T-helper 17 cell (primary cell): Measurements from ENCODE around the gene CPNE5. TPM values are rescaled to one million over a fixed set of nuclear protein-coding genes. Genes with fewer than 3 reads are reported as not detected.
A peak's percentile ranks its signal among the peaks of the same experiment; 100 is the strongest.
"Not testable (repeated sequence)": the region's sequence is repeated elsewhere in the genome, so short reads cannot be mapped to it uniquely, and the experiment has no call there.

Experiments used
- ATAC-seq: fragments of 150-1000 bp; cut with Tn5 transposase; 2 replicates; pipeline ENCODE4 v1.10.0; 2021; ENCODE audit warnings: mild to moderate bottlenecking, moderate library complexity
- DNase-seq, 3 donors: peaks; one replicate each; pipeline versions ENCODE4 v3.0.0 to v3.0.0-alpha.2; 2020 to 2021
- H3K9me3 ChIP-seq: one replicate; pipeline ENCODE4 v1.7.0; 2013; ENCODE audit warnings: low read length, mild to moderate bottlenecking; ENCODE audit not compliant: control insufficient read depth, poor library complexity, severe bottlenecking
- H3K27ac Mint-ChIP-seq: one replicate; pipeline ENCODE4 v1.8.0; 2022; ENCODE audit warnings: mild to moderate bottlenecking, moderate library complexity, mixed read lengths
- H3K27me3 Mint-ChIP-seq: one replicate; pipeline ENCODE4 v1.8.0; 2022; ENCODE audit warnings: mixed read lengths
- H3K36me3 Mint-ChIP-seq: one replicate; pipeline ENCODE4 v1.8.0; 2022; ENCODE audit warnings: low read depth, mixed read lengths
- H3K4me1 Mint-ChIP-seq: one replicate; pipeline ENCODE4 v1.8.0; 2022; ENCODE audit warnings: mild to moderate bottlenecking, mixed read lengths
- H3K4me3 Mint-ChIP-seq: one replicate; pipeline ENCODE4 v1.8.0; 2022; ENCODE audit warnings: mild to moderate bottlenecking, moderate library complexity, mixed read lengths
- total RNA-seq, 4 donors: library from RNA in 2 of 4; stranded (reverse) in 2 of 4; gene quantifications; one replicate each; pipeline ENCODE4 v1.2.3 and lab custom pipeline; 2022 to 2026

Gene CPNE5
- total RNA-seq, 2 donors from 2014 or later: 5.5 to 16.0 TPM

DNA sequence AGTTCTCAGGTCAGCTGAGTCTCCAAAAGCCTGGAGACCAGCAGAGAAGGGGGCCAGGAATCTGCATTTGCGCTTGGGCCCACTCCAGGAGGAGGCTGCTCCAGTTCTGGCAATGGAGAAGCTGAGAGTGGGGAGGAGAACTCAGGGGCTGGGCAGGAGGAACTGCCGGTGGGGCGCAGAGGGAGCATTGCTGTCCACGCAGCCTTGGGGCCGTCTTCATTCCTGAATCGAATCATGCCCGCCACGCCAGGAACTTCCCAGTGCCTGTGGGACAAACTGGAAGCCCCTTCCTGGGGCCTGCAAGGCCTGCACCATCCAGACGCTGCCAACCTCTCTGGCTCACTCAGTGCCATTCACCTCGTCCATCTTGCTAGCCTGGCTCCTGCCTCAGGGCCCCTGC is 124.7 kb downstream of the CPNE5 start:
- peaks cover 6% of the 10 kb centered on the region for H3K4me1 Mint-ChIP-seq
- no peaks in the 10 kb centered on the region for H3K9me3 ChIP-seq
- no peak overlapping the region for H3K27ac Mint-ChIP-seq
- H3K27me3 Mint-ChIP-seq: no peaks in the 10 kb centered on the region
- ATAC-seq (no peak), DNase-seq (no peak)
- H3K4me3 Mint-ChIP-seq: no peak overlapping the region
- H3K36me3 Mint-ChIP-seq: no peaks in the 10 kb centered on the region

DNA sequence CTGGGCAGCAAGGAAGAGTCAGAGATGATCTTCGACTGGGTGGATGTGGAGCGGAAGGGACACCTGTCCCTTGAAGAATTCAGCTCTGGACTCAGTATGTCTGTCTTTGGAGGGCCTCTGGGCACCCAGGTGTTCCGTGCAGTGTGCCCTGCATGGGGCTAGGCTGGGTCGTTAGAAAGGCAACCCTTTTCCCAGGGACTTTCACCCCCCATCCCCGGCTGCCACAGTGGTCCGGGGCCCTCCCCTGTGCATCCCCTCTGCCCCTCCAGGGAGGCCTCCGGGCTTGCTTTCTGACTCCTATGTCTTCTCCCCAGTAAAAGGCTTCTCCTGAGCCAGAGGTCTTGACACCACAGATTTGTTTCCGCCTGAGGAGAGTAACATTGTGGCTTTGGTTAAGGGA is 125.4 kb downstream of the CPNE5 start:
- H3K9me3 ChIP-seq: no peaks in the 10 kb centered on the region
- H3K27ac Mint-ChIP-seq: no peak overlapping the region
- H3K36me3 Mint-ChIP-seq: no peaks in the 10 kb centered on the region
- H3K27me3 Mint-ChIP-seq: no peaks in the 10 kb centered on the region
- H3K4me3 Mint-ChIP-seq: no peak overlapping the region
- peaks cover 3% of the 10 kb centered on the region for H3K4me1 Mint-ChIP-seq
- no peak for DNase-seq
- no peak for ATAC-seq

DNA sequence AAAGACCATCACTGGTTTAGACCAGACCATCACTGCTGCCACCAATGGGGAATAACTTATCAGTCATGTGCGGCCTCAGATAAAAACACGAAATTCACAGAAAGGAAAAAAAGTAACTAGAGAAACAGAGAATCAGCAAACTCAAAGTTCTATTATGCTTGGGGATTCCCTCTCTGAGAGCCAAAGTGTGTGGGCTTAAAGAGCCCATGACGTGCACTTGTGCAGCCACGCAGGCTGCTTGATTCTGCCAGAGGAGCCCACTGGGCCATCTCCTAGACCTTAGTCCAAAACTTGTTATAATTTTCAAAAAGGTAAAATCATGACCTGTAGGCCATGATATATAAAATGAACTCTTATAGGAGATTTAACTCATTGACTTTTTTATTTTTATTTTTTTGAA is 126.4 kb downstream of the CPNE5 start:
- Mint-ChIP-seq H3K4me3 (no peak overlapping the region), H3K27me3 (no peaks in the 10 kb centered on the region), H3K27ac (no peak overlapping the region), H3K4me1 (peaks cover 3% of the 10 kb centered on the region), H3K36me3 (no peaks in the 10 kb centered on the region)
- no peaks in the 10 kb centered on the region for H3K9me3 ChIP-seq
- no peak for ATAC-seq
- no peak for DNase-seq

DNA sequence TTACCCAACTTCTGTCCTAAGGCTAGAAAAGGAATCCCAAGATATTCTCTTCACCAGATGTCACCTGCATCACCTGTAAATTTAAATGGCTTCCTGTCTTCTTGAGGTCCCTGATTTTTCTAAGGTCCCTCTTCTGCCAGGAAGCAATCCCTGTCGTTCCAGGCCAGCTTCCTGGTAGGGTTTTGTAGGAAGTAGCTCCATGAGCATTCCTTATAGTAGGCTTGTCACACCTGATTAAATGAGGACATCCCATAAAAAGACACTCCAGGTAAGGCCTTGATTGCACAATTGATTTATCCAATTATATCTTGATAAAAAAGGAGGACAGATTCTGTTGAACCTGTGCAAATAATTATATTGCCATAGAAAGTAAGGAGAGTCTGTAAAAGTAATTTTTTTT is 132.9 kb downstream of the CPNE5 start:
- peaks cover 14% of the 10 kb centered on the region for H3K27me3 Mint-ChIP-seq
- DNase-seq (no peak), ATAC-seq (no peak)
- H3K36me3 Mint-ChIP-seq: no peaks in the 10 kb centered on the region
- H3K4me3 Mint-ChIP-seq: no peak overlapping the region
- H3K27ac Mint-ChIP-seq: no peak overlapping the region
- no peaks in the 10 kb centered on the region for H3K9me3 ChIP-seq
- peaks cover 5% of the 10 kb centered on the region for H3K4me1 Mint-ChIP-seq

DNA sequence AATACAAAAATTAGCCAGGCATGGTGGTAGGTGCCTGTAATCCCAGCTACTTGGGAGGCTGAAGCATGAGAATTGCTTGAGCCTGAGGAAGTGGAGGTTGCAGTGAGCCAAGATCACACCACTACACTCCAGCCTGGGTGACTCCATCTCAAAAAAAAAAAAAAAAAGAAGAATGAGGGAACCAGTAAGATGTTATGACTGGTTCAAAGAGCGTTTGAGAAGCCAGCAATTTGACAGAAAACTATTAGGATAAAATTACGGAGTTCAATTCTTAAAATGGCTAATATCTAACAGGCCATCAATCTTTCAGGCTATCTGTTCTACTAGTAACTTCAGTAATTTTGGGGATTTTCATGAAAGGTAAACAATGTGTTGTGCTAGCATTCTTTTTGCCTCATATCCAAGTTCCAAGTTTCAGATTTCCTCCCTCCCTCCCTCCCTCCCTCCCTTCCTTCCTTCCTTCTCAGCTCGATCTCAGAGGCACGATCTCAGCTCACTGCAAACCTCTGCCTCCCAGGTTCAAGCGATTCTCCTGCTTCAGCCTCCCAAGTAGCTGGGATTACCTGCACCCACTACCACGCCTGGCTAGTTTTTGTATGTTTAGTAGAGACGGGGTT is 134.2 kb downstream of the CPNE5 start:
- not testable (repeated sequence) for ATAC-seq, H3K4me1 Mint-ChIP-seq, H3K36me3 Mint-ChIP-seq, H3K27ac Mint-ChIP-seq, H3K4me3 Mint-ChIP-seq, DNase-seq, H3K9me3 ChIP-seq
- H3K27me3 Mint-ChIP-seq: peaks cover 14% of the 10 kb centered on the region

DNA sequence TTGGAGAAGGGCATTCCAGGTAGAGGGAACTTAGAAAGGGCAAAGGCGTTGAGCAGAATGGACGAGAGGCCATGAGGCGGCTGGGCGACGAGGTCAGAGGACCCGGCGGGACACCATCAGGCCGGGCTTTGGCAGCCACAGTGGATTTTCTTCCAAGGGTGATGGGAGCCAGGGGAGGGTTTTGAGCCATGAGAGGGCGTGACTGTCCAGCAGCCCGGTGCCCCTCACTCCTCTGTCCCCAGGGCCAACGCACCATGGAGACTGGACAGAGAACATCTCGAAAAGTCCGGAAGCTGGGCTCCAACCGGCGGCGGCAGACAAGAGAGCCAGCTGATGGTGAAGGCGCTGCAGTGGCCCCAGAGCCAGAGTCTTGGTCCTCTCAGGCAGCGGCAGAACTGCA is 135.3 kb downstream of the CPNE5 start:
- Mint-ChIP-seq H3K36me3 (no peaks in the 10 kb centered on the region), H3K4me1 (peaks cover 8% of the 10 kb centered on the region), H3K27ac (no peak overlapping the region), H3K4me3 (no peak overlapping the region), H3K27me3 (peaks cover 14% of the 10 kb centered on the region)
- DNase-seq (no peak), ATAC-seq (no peak)
- no peaks in the 10 kb centered on the region for H3K9me3 ChIP-seq

DNA sequence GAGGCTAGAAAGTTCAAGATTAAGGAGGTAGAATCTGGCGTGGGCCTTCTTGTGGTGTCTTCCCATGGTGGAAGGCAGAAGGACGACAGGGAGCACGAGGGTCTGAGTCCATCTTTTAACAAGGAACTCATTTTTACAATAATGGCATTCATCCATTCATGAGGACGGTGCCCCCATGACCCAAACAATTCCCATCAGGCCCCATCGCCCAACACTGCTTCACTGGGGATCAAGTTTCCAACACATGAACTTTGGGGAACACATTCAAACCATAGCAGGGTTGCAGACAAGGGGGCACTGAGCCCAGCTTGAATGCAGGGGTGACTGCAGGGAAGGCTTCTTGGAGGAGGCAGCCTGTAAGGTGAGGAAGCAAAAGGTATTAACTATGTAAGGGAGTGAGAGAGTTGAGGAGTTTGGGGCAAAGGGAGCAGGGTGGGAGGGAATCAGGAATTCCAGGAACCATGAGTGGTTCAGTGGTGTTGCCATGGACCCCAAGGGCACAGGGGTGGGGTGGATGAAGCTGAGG is 136.1 kb downstream of the CPNE5 start:
- ATAC-seq (no peak), DNase-seq (no peak)
- H3K9me3 ChIP-seq: no peaks in the 10 kb centered on the region
- H3K4me3 Mint-ChIP-seq: no peak overlapping the region
- no peaks in the 10 kb centered on the region for H3K36me3 Mint-ChIP-seq
- peaks cover 21% of the 10 kb centered on the region for H3K27me3 Mint-ChIP-seq
- peaks cover 12% of the 10 kb centered on the region for H3K4me1 Mint-ChIP-seq
- no peak overlapping the region for H3K27ac Mint-ChIP-seq

DNA sequence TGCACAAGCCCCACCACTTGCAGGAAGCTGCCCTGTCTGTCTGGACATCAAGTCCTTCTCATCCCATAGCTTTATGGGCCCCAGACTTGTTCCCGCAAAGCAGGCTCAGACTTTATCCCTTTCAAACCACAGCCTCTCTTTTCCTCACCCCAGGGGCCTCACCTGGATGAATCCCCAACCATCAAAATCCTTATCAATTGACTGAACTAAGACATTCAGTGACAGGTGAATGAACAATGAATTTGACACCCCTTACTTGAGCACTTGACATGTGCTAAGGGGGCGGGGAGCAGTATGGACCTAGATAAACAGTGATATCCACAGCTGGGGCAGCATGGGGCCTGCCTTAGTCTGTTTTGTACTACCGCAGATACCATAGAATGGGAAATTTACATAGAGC is 136.6 kb downstream of the CPNE5 start:
- Mint-ChIP-seq H3K4me3 (peak overlapping the region; percentile 43), H3K27me3 (peaks cover 21% of the 10 kb centered on the region), H3K36me3 (no peaks in the 10 kb centered on the region), H3K4me1 (peaks cover 12% of the 10 kb centered on the region), H3K27ac (no peak overlapping the region)
- ATAC-seq (no peak), DNase-seq (no peak)
- H3K9me3 ChIP-seq: no peaks in the 10 kb centered on the region

DNA sequence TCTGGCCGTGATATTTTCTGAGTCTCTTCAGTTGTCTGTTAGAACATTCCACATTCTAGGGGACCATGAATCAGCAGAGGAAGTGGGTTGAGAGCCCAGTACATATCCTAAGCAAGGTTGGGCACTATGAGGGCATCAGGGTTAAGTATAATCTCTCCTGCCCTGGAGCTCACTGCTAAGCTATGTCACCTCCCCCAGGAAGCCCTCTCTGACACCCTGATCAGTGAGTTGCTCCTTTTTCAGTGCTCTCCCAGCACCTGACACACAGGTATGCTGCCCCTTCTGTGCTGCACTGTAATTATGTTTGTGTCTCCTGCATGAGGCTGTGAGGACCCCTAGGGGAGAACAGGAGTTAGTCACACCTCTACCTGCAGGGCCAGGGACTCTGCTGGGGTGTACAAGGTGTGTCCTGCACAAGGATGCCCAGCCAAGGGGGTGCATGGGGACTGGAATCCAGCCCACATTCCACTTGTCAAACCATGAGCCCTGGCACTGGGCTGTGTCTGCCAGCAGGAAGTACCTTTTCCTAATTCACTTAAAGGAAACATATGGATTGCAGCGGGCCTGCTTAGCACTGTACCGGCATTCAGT is 137.7 kb downstream of the CPNE5 start:
- no peak overlapping the region for H3K27ac Mint-ChIP-seq
- DNase-seq: no peak

DNA sequence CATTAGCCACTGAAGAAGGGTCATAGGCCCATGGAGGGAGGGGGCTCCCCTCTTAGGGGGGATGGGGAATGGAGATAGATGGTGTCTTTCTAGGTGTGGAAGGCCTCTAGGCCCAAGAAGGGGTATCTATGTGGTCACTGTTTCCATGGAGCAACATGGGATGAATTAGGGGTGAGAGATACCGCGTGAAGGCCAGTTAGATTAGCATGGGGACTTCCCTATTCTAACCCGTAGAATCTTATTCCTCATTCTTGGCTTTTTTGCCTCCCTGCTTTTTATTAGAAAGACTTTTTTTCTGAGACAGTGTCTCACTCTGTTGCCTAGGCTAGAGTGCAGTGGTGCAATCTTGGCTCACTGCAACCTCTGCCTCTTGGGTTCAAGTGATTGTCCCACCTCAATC is 138.4 kb downstream of the CPNE5 start:
- Mint-ChIP-seq H3K27ac (no peak overlapping the region), H3K27me3 (peaks cover 21% of the 10 kb centered on the region), H3K4me3 (no peak overlapping the region), H3K4me1 (peaks cover 14% of the 10 kb centered on the region), H3K36me3 (no peaks in the 10 kb centered on the region)
- no peaks in the 10 kb centered on the region for H3K9me3 ChIP-seq
- DNase-seq: no peak
- no peak for ATAC-seq

More for the DNA sequence above, 137.7 kb downstream of the CPNE5 start:
- Mint-ChIP-seq H3K4me3 (no peak overlapping the region), H3K36me3 (no peaks in the 10 kb centered on the region), H3K27me3 (peaks cover 21% of the 10 kb centered on the region), H3K4me1 (peaks cover 14% of the 10 kb centered on the region)
- H3K9me3 ChIP-seq: no peaks in the 10 kb centered on the region
- ATAC-seq: no peak

DNA sequence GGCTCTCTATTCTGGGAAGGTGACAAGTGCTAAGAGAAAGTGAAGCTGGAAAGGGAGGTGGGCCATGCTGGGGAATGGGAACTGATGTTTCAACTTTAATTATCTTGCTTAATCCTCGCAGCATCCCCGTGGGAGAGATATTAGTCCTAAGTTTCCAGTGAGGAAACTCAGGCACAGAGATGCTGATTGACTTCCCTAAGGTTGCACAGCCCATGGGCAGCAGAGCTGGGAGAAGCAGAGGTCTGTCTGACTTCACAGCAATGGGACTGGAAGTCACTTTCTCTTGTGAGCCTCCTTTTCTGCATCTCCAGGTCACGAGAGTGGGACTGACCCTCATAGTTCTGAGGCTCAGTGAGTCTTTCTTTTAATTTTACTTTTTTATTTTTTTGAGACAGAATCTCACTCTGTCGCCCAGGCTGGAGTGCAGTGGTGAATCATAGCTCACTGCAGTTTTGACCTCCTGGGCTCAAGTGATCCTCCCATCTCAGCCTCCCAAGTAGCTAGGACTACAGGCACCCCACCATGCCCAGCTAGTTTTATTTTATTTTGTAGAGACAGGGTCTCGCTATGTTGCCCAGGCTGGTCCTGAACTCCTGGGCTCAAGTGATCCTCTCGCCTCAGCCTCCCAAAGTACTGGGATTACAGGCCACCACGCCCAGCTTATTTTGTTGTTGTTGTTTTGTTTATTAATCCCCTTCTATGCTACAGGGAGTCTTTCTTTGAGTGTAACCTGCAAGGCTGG is 139.0 kb downstream of the CPNE5 start:
- no peak overlapping the region for H3K4me3 Mint-ChIP-seq
- H3K27ac Mint-ChIP-seq: no peak overlapping the region
- peaks cover 21% of the 10 kb centered on the region for H3K27me3 Mint-ChIP-seq
- peaks cover 16% of the 10 kb centered on the region for H3K4me1 Mint-ChIP-seq
- H3K9me3 ChIP-seq: no peaks in the 10 kb centered on the region
- no peak for ATAC-seq
- no peak for DNase-seq
- no peaks in the 10 kb centered on the region for H3K36me3 Mint-ChIP-seq

DNA sequence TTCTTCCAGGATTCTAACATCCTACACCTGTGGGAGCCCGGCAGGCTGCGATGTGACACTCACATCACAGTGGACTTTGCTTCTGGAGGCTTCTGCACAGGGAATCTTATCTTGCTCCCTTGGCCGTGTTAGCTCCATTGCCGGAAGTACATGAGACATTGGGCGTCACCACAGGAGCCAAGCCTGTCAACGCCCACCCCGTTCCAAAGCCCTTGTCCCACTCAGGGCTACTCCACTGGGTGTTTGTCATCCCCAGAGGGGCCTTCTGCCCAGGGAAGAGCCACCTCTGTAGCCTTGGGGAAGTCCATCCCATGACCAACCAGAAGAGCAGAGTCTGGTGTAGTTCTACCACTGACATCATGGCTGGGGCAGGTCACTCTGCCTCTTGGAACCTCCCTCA is 139.9 kb downstream of the CPNE5 start:
- H3K4me1 Mint-ChIP-seq: peaks cover 18% of the 10 kb centered on the region
- no peak overlapping the region for H3K27ac Mint-ChIP-seq
- H3K9me3 ChIP-seq: no peaks in the 10 kb centered on the region
- no peaks in the 10 kb centered on the region for H3K36me3 Mint-ChIP-seq
- ATAC-seq: no peak
- no peak overlapping the region for H3K4me3 Mint-ChIP-seq
- H3K27me3 Mint-ChIP-seq: peaks cover 21% of the 10 kb centered on the region
- DNase-seq: no peak

DNA sequence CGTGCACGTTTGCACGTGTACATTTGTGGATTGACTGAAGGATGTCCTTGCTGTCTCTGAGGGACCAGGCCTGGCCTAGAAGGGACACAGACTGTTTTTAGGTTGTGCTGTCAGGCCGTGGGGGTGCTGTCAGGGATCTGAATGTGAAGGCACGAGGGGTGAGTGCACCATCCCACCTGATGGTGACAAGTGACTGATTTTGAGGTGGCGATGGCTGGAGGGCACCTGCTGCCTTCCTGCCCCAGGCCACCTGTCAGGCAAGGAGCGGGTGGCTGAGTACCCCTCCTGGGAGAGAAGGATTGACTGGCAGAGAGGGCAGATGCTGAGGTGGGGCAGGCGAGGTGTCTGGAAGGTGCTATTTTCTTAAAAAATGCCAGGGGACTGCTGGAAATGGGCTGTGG is 140.4 kb downstream of the CPNE5 start:
- no peak overlapping the region for H3K27ac Mint-ChIP-seq
- H3K36me3 Mint-ChIP-seq: no peaks in the 10 kb centered on the region
- no peak overlapping the region for H3K4me3 Mint-ChIP-seq
- no peak for ATAC-seq
- peaks cover 18% of the 10 kb centered on the region for H3K4me1 Mint-ChIP-seq
- peaks cover 21% of the 10 kb centered on the region for H3K27me3 Mint-ChIP-seq
- no peak for DNase-seq
- H3K9me3 ChIP-seq: no peaks in the 10 kb centered on the region
